ENCODE measurements around the gene SOCS3. TPM values are rescaled to one million over a fixed set of nuclear protein-coding genes. Genes with fewer than 3 reads are reported as not detected.

SOCS3 gene
- 22.9 and 27.4 TPM in 2 replicates for total RNA-seq (2014; rRNA removed; shearing (Covaris generic))
- 17.3 and 19.7 TPM in 2 replicates for polyA plus RNA-seq (2015; cell fraction: cytosol; rRNA removed)
- 22.0 and 24.1 TPM in 2 replicates for polyA plus RNA-seq (2015; cell fraction: nucleus; rRNA removed)

- peak; percentile 96 for DNase-seq (ENCODE audit: low read depth)
Observed at GRCh38 chr17:78359997-78360370, at the start of gene SOCS3. Gene SOCS3 (minus strand): TSS chr17:78360077. CDS start chr17:78359095, 982 bp downstream.

- no peak for DNase-seq (ENCODE audit: low read depth)
Observed at GRCh38 chr17:78409191-78409928, 49.5 kb upstream of the SOCS3 start.

- no peak for DNase-seq (ENCODE audit: low read depth)
Observed at GRCh38 chr17:78408476-78409050, 48.7 kb upstream of the SOCS3 start.

- no peak for DNase-seq (ENCODE audit: low read depth)
Observed at GRCh38 chr17:78407387-78408000, 47.6 kb upstream of the SOCS3 start.

GRCh38 chr17:78406920-78407319, 47.0 kb upstream of the SOCS3 start:
- DNase-seq (ENCODE audit: low read depth): no peak

- no peak for DNase-seq (ENCODE audit: low read depth)
Observed at GRCh38 chr17:78406396-78406795, 46.5 kb upstream of the SOCS3 start.

- DNase-seq (ENCODE audit: low read depth): no peak
Observed at GRCh38 chr17:78403822-78404221, 43.9 kb upstream of the SOCS3 start.

- DNase-seq (ENCODE audit: low read depth): no peak
Observed at GRCh38 chr17:78401891-78402290, 42.0 kb upstream of the SOCS3 start.

GRCh38 chr17:78401246-78401645, 41.4 kb upstream of the SOCS3 start:
- DNase-seq (ENCODE audit: low read depth): no peak

GRCh38 chr17:78400581-78401240, 40.8 kb upstream of the SOCS3 start:
- no peak for DNase-seq (ENCODE audit: low read depth)

- no peak for DNase-seq (ENCODE audit: low read depth)
Observed at GRCh38 chr17:78399693-78400144, 39.8 kb upstream of the SOCS3 start.

GRCh38 chr17:78399028-78399692, 39.3 kb upstream of the SOCS3 start:
- no peak for DNase-seq (ENCODE audit: low read depth)

- DNase-seq (ENCODE audit: low read depth): no peak
Observed at GRCh38 chr17:78398390-78398789, 38.5 kb upstream of the SOCS3 start.

- no peak for DNase-seq (ENCODE audit: low read depth)
Observed at GRCh38 chr17:78397681-78398101, 37.8 kb upstream of the SOCS3 start.

- no peak for DNase-seq (ENCODE audit: low read depth)
Observed at GRCh38 chr17:78396441-78397337, 36.8 kb upstream of the SOCS3 start.

- DNase-seq (ENCODE audit: low read depth): no peak
Observed at GRCh38 chr17:78395155-78395554, 35.3 kb upstream of the SOCS3 start.

GRCh38 chr17:78394209-78394608, 34.3 kb upstream of the SOCS3 start:
- DNase-seq (ENCODE audit: low read depth): no peak

- no peak for DNase-seq (ENCODE audit: low read depth)
Observed at GRCh38 chr17:78393575-78393974, 33.7 kb upstream of the SOCS3 start.

GRCh38 chr17:78392295-78392694, 32.4 kb upstream of the SOCS3 start:
- no peak for DNase-seq (ENCODE audit: low read depth)

- peak; percentile 68 for DNase-seq (ENCODE audit: low read depth)
Observed at GRCh38 chr17:78391843-78392242, 32.0 kb upstream of the SOCS3 start.

All from HT1080 (cell line).